Mesothelial cell of epicardium (in vitro differentiated cells): Measurements from ENCODE around the gene SOCS2. TPM values are rescaled to one million over a fixed set of nuclear protein-coding genes. Genes with fewer than 3 reads are reported as not detected.

Experiments used
- DNase-seq, 2 experiments: peaks; one replicate each; pipeline ENCODE4 v3.0.0; 2021; ENCODE audit warnings: low spot score in 2 of 2; ENCODE audit not compliant: unreplicated experiment in 2 of 2
- H3K27ac Mint-ChIP-seq: 2 replicates; pipeline ENCODE4 v1.8.0; 2021; ENCODE audit warnings: mixed read lengths
- H3K27me3 Mint-ChIP-seq: 2 replicates; pipeline ENCODE4 v1.8.0; 2021; ENCODE audit warnings: low read depth, mixed read lengths
- H3K36me3 Mint-ChIP-seq: 2 replicates; pipeline ENCODE4 v1.8.0; 2021; ENCODE audit warnings: mixed read lengths
- H3K4me1 Mint-ChIP-seq: 2 replicates; pipeline ENCODE4 v1.8.0; 2021; ENCODE audit warnings: mixed read lengths
- H3K4me3 Mint-ChIP-seq: 2 replicates; pipeline ENCODE4 v1.8.0; 2021; ENCODE audit warnings: mild to moderate bottlenecking, moderate library complexity, mixed read lengths
- H3K9me3 Mint-ChIP-seq: 2 replicates; pipeline ENCODE4 v1.8.0; 2021; ENCODE audit warnings: mixed read lengths
- total RNA-seq: library from RNA; stranded (reverse); gene quantifications from 3 replicates; pipeline ENCODE4 v1.2.1, GENCODE V29; 2021
- TF ChIP-seq, protein P1 (sequence below): fragments of 200-600 bp; sonication (generic); IDR thresholded peaks from one replicate; pipeline ENCODE4 v1.5.0; 2021; ENCODE audit warnings: antibody characterized with exemption; ENCODE audit not compliant: unreplicated experiment

The SOCS2 gene
- total RNA-seq, 1 donor from 2014 or later: 11.8 TPM

GRCh38 chr12:93592641-93593406 is 20.3 kb downstream of the SOCS2 start:
- Mint-ChIP-seq H3K36me3 (no peaks in the 10 kb centered on the region), H3K27ac (peak overlapping the region; percentile 23), H3K27me3 (peaks cover 11% of the 10 kb centered on the region), H3K4me1 (peaks cover 23% of the 10 kb centered on the region), H3K9me3 (no peaks in the 10 kb centered on the region), H3K4me3 (no peak overlapping the region)
- TF ChIP-seq, protein P1, sequence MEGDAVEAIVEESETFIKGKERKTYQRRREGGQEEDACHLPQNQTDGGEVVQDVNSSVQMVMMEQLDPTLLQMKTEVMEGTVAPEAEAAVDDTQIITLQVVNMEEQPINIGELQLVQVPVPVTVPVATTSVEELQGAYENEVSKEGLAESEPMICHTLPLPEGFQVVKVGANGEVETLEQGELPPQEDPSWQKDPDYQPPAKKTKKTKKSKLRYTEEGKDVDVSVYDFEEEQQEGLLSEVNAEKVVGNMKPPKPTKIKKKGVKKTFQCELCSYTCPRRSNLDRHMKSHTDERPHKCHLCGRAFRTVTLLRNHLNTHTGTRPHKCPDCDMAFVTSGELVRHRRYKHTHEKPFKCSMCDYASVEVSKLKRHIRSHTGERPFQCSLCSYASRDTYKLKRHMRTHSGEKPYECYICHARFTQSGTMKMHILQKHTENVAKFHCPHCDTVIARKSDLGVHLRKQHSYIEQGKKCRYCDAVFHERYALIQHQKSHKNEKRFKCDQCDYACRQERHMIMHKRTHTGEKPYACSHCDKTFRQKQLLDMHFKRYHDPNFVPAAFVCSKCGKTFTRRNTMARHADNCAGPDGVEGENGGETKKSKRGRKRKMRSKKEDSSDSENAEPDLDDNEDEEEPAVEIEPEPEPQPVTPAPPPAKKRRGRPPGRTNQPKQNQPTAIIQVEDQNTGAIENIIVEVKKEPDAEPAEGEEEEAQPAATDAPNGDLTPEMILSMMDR: no peak
- DNase-seq: no peak

- Mint-ChIP-seq H3K9me3 (no peaks in the 10 kb centered on the region), H3K27ac (no peak overlapping the region), H3K4me1 (peaks cover 23% of the 10 kb centered on the region), H3K36me3 (no peaks in the 10 kb centered on the region), H3K4me3 (no peak overlapping the region), H3K27me3 (peaks cover 11% of the 10 kb centered on the region)
- TF ChIP-seq, protein P1: no peak
- DNase-seq: no peak
Observed at GRCh38 chr12:93593843-93594242, 21.4 kb downstream of the SOCS2 start.

- no peak overlapping the region for H3K4me3 Mint-ChIP-seq
- peaks cover 11% of the 10 kb centered on the region for H3K27me3 Mint-ChIP-seq
- H3K9me3 Mint-ChIP-seq: no peaks in the 10 kb centered on the region
- H3K36me3 Mint-ChIP-seq: no peaks in the 10 kb centered on the region
- DNase-seq: no peak
- peaks cover 23% of the 10 kb centered on the region for H3K4me1 Mint-ChIP-seq
- TF ChIP-seq, protein P1: no peak
- H3K27ac Mint-ChIP-seq: peak overlapping the region; percentile 67
Observed at GRCh38 chr12:93594766-93595311, 22.4 kb downstream of the SOCS2 start.

DNA sequence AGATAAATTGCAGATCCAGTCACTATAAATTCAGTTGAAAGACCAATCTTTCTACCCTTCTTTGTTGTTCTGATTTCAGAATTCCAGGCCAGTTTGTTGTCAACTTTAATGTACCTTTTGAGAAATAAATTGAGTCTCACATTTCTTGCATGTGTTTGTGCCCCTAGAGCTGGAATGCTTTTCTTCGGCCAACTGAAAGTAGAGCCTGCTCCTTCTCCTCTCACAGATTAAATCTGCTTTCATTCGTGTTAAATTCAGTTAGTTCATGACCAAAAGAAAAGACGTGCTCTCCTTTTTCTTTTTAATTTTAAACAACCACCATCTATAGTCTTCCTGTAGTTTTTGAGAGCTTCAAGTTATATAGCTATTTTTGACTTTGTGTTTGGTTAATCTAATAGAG is 22.9 kb downstream of the SOCS2 start:
- H3K4me3 Mint-ChIP-seq: peak overlapping the region; percentile 16
- no peaks in the 10 kb centered on the region for H3K9me3 Mint-ChIP-seq
- no peaks in the 10 kb centered on the region for H3K36me3 Mint-ChIP-seq
- peaks cover 11% of the 10 kb centered on the region for H3K27me3 Mint-ChIP-seq
- peak overlapping the region; percentile 67 for H3K27ac Mint-ChIP-seq
- DNase-seq: no peak
- H3K4me1 Mint-ChIP-seq: peaks cover 23% of the 10 kb centered on the region
- TF ChIP-seq, protein P1: no peak

- Mint-ChIP-seq H3K4me3 (no peak overlapping the region), H3K27me3 (peaks cover 4% of the 10 kb centered on the region), H3K27ac (no peak overlapping the region), H3K9me3 (no peaks in the 10 kb centered on the region), H3K36me3 (no peaks in the 10 kb centered on the region), H3K4me1 (peaks cover 13% of the 10 kb centered on the region)
- TF ChIP-seq, protein P1: no peak
- no peak for DNase-seq
Observed at GRCh38 chr12:93597608-93598007, 25.1 kb downstream of the SOCS2 start.
